ENCODE results near the gene HAUS1. TPM values are rescaled to one million over a fixed set of nuclear protein-coding genes. Genes with fewer than 3 reads are reported as not detected.

HAUS1 gene
- total and polyA plus RNA-seq, 2 donors (not counting 1 experiment from before 2014, with no cell fraction given): 11.9 to 30.9 TPM

GRCh38 chr18:46061796-46062195, 42.4 kb upstream of the HAUS1 start:
- Mint-ChIP-seq H3K4me1 (no peaks in the 10 kb centered on the region), H3K9me3 (ENCODE audit: insufficient read depth) (no peaks in the 10 kb centered on the region), H3K27ac (no peak overlapping the region), H3K27me3 (no peaks in the 10 kb centered on the region), H3K4me3 (no peak overlapping the region)
- intact Hi-C loops (cut with micrococcal nuclease): no loop called here
- H3K4me2 ChIP-seq (replicated peaks; ENCODE audit: low read depth, low read length, poor library complexity, severe bottlenecking): no peak overlapping the region
- no peaks in the 10 kb centered on the region for H4K20me1 ChIP-seq (ENCODE audit: control insufficient read depth, insufficient read depth, low read length, poor library complexity, severe bottlenecking)
- no peaks in the 10 kb centered on the region for H3K4me1 ChIP-seq (ENCODE audit: control insufficient read depth in 2 of 2, insufficient read depth in 2 of 2, low read length in 2 of 2)
- no peak for DNase-seq
- no peak for TF ChIP-seq CTCF (IDR thresholded peaks at IDR 0.05)
- no peak for TF ChIP-seq EZH2 (IDR thresholded peaks at IDR 0.05; ENCODE audit: borderline replicate concordance, insufficient read depth, low read depth, low read length, poor library complexity, severe bottlenecking)
- no peak overlapping the region for H2AFZ ChIP-seq (ENCODE audit: insufficient read depth, low read depth, low read length, poor library complexity, severe bottlenecking)
- no peak overlapping the region for H3K9ac ChIP-seq (ENCODE audit: low read length)
- ChIA-PET CTCF (interaction anchor here (0.7 kb wide), 1 partner anchor 12 kb away, joined by 3 read pairs; no protein-coding TSS in a partner anchor), POLR2A (no interaction called here)
- H3K9me3 ChIP-seq (ENCODE audit: control extremely low read depth in 1 of 3, control insufficient read depth in 2 of 3, insufficient read depth in 1 of 3, low read length in 2 of 3): no peaks in the 10 kb centered on the region
- H3K36me3 ChIP-seq (replicated peaks in 1 of 2; ENCODE audit: control extremely low read depth in 1 of 2, control insufficient read depth in 1 of 2, extremely low read depth in 1 of 2, insufficient read depth in 2 of 2, low read length in 1 of 2): no peaks in the 10 kb centered on the region
- no peak for ATAC-seq (ENCODE audit: low read depth)
- WGBS (ENCODE audit: insufficient coverage): no CpG with 5 or more reads among the region's 1 CpG
- no peak overlapping the region for H3K27ac ChIP-seq (ENCODE audit: low read length in 2 of 2)
- no peaks in the 10 kb centered on the region for H3K27me3 ChIP-seq (replicated peaks in 1 of 4; ENCODE audit: control extremely low read depth in 1 of 4, control insufficient read depth in 3 of 4, insufficient read depth in 4 of 4, low read length in 3 of 4)
- no peak overlapping the region for H3K4me3 ChIP-seq (ENCODE audit: control extremely low read depth in 1 of 5, extremely low read depth in 1 of 5, insufficient read depth in 1 of 5, low read depth in 2 of 5, low read length in 4 of 5)
- H3K79me2 ChIP-seq (ENCODE audit: control insufficient read depth, insufficient read depth, low read length): no peaks in the 10 kb centered on the region

GRCh38 chr18:46062781-46063180, 41.4 kb upstream of the HAUS1 start:
- no peaks in the 10 kb centered on the region for H4K20me1 ChIP-seq (ENCODE audit: control insufficient read depth, insufficient read depth, low read length, poor library complexity, severe bottlenecking)

More at GRCh38 chr18:46062781-46063180, 41.4 kb upstream of the HAUS1 start:
- DNase-seq (no peak), ATAC-seq (ENCODE audit: low read depth) (no peak)
- Histone ChIP-seq H3K27me3 (replicated peaks in 1 of 4; ENCODE audit: control extremely low read depth in 1 of 4, control insufficient read depth in 3 of 4, insufficient read depth in 4 of 4, low read length in 3 of 4) (no peaks in the 10 kb centered on the region), H2AFZ (ENCODE audit: insufficient read depth, low read depth, low read length, poor library complexity, severe bottlenecking) (no peak overlapping the region), H3K27ac (ENCODE audit: low read length in 2 of 2) (no peak overlapping the region), H3K79me2 (ENCODE audit: control insufficient read depth, insufficient read depth, low read length) (no peaks in the 10 kb centered on the region), H3K9me3 (ENCODE audit: control extremely low read depth in 1 of 3, control insufficient read depth in 2 of 3, insufficient read depth in 1 of 3, low read length in 2 of 3) (no peaks in the 10 kb centered on the region), H3K4me2 (replicated peaks; ENCODE audit: low read depth, low read length, poor library complexity, severe bottlenecking) (no peak overlapping the region), H3K36me3 (replicated peaks in 1 of 2; ENCODE audit: control extremely low read depth in 1 of 2, control insufficient read depth in 1 of 2, extremely low read depth in 1 of 2, insufficient read depth in 2 of 2, low read length in 1 of 2) (no peaks in the 10 kb centered on the region), H3K4me1 (ENCODE audit: control insufficient read depth in 2 of 2, insufficient read depth in 2 of 2, low read length in 2 of 2) (no peaks in the 10 kb centered on the region), H3K9ac (ENCODE audit: low read length) (no peak overlapping the region), H3K4me3 (ENCODE audit: control extremely low read depth in 1 of 5, extremely low read depth in 1 of 5, insufficient read depth in 1 of 5, low read depth in 2 of 5, low read length in 4 of 5) (no peak overlapping the region)
- no peaks in the 10 kb centered on the region for H3K9me3 Mint-ChIP-seq (ENCODE audit: insufficient read depth)
- no peaks in the 10 kb centered on the region for H3K27me3 Mint-ChIP-seq
- ChIA-PET POLR2A (no interaction called here), CTCF (interaction anchor here (1.3 kb wide), 1 partner anchor 11 kb away, joined by 4 read pairs; no protein-coding TSS in a partner anchor)
- intact Hi-C loops (cut with micrococcal nuclease): no loop called here
- 95% methylated on average over 5 of the region's 5 CpGs for WGBS (ENCODE audit: insufficient coverage)
- no peak overlapping the region for H3K27ac Mint-ChIP-seq
- H3K4me1 Mint-ChIP-seq: no peaks in the 10 kb centered on the region
- TF ChIP-seq EZH2 (IDR thresholded peaks at IDR 0.05; ENCODE audit: borderline replicate concordance, insufficient read depth, low read depth, low read length, poor library complexity, severe bottlenecking) (no peak), CTCF (IDR thresholded peaks at IDR 0.05) (no peak)
- no peak overlapping the region for H3K4me3 Mint-ChIP-seq
